HepG2 (cell line): ENCODE data around the gene HEXIM1. TPM values are rescaled to one million over a fixed set of nuclear protein-coding genes. Genes with fewer than 3 reads are reported as not detected.

Experiments
- BORCS8-MEF2B ChIP-seq: sonication (generic); formaldehyde crosslinking; IDR thresholded peaks from 2 replicates; pipeline ENCODE4 v1.8.0; 2022; ENCODE audit warnings: mild to moderate bottlenecking, missing genetic modification reagents
- CHD2 ChIP-seq: IDR thresholded peaks from 2 replicates; pipeline ENCODE4 v1.6.1; 2011; ENCODE audit warnings: low read depth, low read length, improper control_type of control experiment
- DDIT3 ChIP-seq: sonication (generic); formaldehyde crosslinking; IDR thresholded peaks from 2 replicates; pipeline ENCODE4 v1.4.0; 2020; ENCODE audit warnings: mild to moderate bottlenecking, missing genetic modification reagents
- DPF2 ChIP-seq: sonication (generic); formaldehyde crosslinking; IDR thresholded peaks from 2 replicates; pipeline ENCODE4 v1.4.0; 2020; ENCODE audit warnings: mild to moderate bottlenecking, low read depth, missing genetic modification reagents, borderline replicate concordance
- ERF ChIP-seq: IDR thresholded peaks from 2 replicates; pipeline ENCODE4 v1.6.1; 2018; ENCODE audit warnings: missing biosample characterization, missing genetic modification reagents
- GTF3A ChIP-seq: sonication (generic); formaldehyde crosslinking; conservative IDR thresholded peaks from 2 replicates; pipeline ENCODE4 v1.4.0; 2020; ENCODE audit warnings: mild to moderate bottlenecking, missing genetic modification reagents
- KDM6A ChIP-seq: IDR thresholded peaks from 2 replicates; pipeline ENCODE4 v1.6.1; 2016; ENCODE audit warnings: low read depth
- KLF13 ChIP-seq: sonication (generic); formaldehyde crosslinking; IDR thresholded peaks from 2 replicates; pipeline ENCODE4 v1.4.0; 2020; ENCODE audit warnings: mild to moderate bottlenecking, missing genetic modification reagents
- MAFK ChIP-seq, 2 experiments: IDR thresholded peaks in 1 of 2; conservative IDR thresholded peaks in 1 of 2; 2 replicates each; pipeline ENCODE4 v1.6.1; 2011; ENCODE audit warnings: improper control_type of control experiment in 2 of 2, low read length in 2 of 2
- NCOA2 ChIP-seq: sonication (generic); formaldehyde crosslinking; IDR thresholded peaks from 2 replicates; pipeline ENCODE4 v1.8.0; 2022; ENCODE audit warnings: inconsistent platforms
- PAWR ChIP-seq: sonication (generic); formaldehyde crosslinking; IDR thresholded peaks from 2 replicates; pipeline ENCODE4 v1.4.0; 2020; ENCODE audit warnings: missing genetic modification reagents, mild to moderate bottlenecking, borderline replicate concordance
- RBM22 ChIP-seq: fragments of 200-400 bp; formaldehyde crosslinking; optimal IDR thresholded peaks from 2 replicates; pipeline ENCODE3; 2017; ENCODE audit warnings: mild to moderate bottlenecking, low read length, moderate library complexity
- SMAD9 ChIP-seq: sonication (generic); formaldehyde crosslinking; IDR thresholded peaks from 2 replicates; pipeline ENCODE4 v1.5.1; 2020; ENCODE audit warnings: mild to moderate bottlenecking, missing genetic modification reagents
- SP140L ChIP-seq: sonication (generic); formaldehyde crosslinking; IDR thresholded peaks from 2 replicates; pipeline ENCODE4 v1.4.0; 2020; ENCODE audit warnings: missing genetic modification reagents, borderline replicate concordance
- STAT5B ChIP-seq: sonication (generic); formaldehyde crosslinking; IDR thresholded peaks from 2 replicates; pipeline ENCODE4 v1.4.0; 2020; ENCODE audit warnings: missing genetic modification reagents
- TBX3 ChIP-seq: fragments of 450-650 bp; IDR thresholded peaks from 2 replicates; pipeline ENCODE4 v1.6.1; 2017; ENCODE audit warnings: antibody characterized with exemption, mild to moderate bottlenecking, inconsistent platforms, borderline replicate concordance
- ZFX ChIP-seq: sonication (generic); formaldehyde crosslinking; IDR thresholded peaks from 2 replicates; pipeline ENCODE4 v1.4.0; 2020; ENCODE audit warnings: mild to moderate bottlenecking, low read depth, missing genetic modification reagents, moderate library complexity
- ZNF10 ChIP-seq: sonication (generic); formaldehyde crosslinking; IDR thresholded peaks from 2 replicates; pipeline ENCODE4 v1.4.0; 2020; ENCODE audit warnings: mild to moderate bottlenecking, low read depth, missing genetic modification reagents, borderline replicate concordance
- ZNF33A ChIP-seq: sonication (generic); formaldehyde crosslinking; IDR thresholded peaks from 2 replicates; pipeline ENCODE4 v1.5.1; 2020; ENCODE audit warnings: missing genetic modification reagents, mild to moderate bottlenecking, moderate library complexity, borderline replicate concordance
- ZNF350 ChIP-seq: sonication (generic); formaldehyde crosslinking; IDR thresholded peaks from 2 replicates; pipeline ENCODE4 v1.4.0; 2020; ENCODE audit warnings: mild to moderate bottlenecking, low read depth, missing genetic modification reagents, borderline replicate concordance
- ZUFSP ChIP-seq: sonication (generic); formaldehyde crosslinking; IDR thresholded peaks from 2 replicates; pipeline ENCODE4 v1.9.0; 2021; ENCODE audit warnings: missing genetic modification reagents, mild to moderate bottlenecking, borderline replicate concordance
- polyA plus RNA-seq, 8 experiments: library from polyadenylated mRNA; depleted of rRNA in 3 of 8; stranded (reverse) in 7 of 8; unstranded in 1 of 8; fragments of >200 nt; fragmentation: Illumina TruSeq in 4 of 8; extraction: Trizol in 4 of 8; gene quantifications; 2 replicates each; pipeline versions ENCODE4 v1.2.1 to v1.2.3, GENCODE V29; 2011 to 2016; ENCODE audit warnings: low read depth in 4 of 8, missing spikeins in 1 of 8, mixed read lengths in 1 of 8; ENCODE audit not compliant: insufficient read depth in 1 of 8
- total RNA-seq, 5 experiments: library from RNA; depleted of rRNA; stranded (reverse); fragments of >200 nt; fragmentation: Illumina TruSeq; extraction: Trizol; gene quantifications; 2 replicates each; pipeline ENCODE4 v1.2.3, GENCODE V29; 2016; ENCODE audit warnings: low read depth in 1 of 5
- TF ChIP-seq, protein P1 (sequence below): sonication (generic); formaldehyde crosslinking; IDR thresholded peaks from 2 replicates; pipeline ENCODE4 v1.5.0; 2020; ENCODE audit warnings: missing genetic modification reagents
- TF ChIP-seq, protein P2 (sequence below): sonication (generic); formaldehyde crosslinking; conservative IDR thresholded peaks from 2 replicates; pipeline ENCODE4 v1.8.1; 2023; ENCODE audit warnings: missing genetic modification reagents
- TF ChIP-seq, protein P3 (sequence below): sonication (generic); formaldehyde crosslinking; IDR thresholded peaks from 2 replicates; pipeline ENCODE4 v1.8.0; 2022; ENCODE audit warnings: mild to moderate bottlenecking, missing genetic modification reagents; ENCODE audit not compliant: insufficient replicate concordance

HEXIM1 gene
- total and polyA plus RNA-seq, 2 of the 13 experiments (the other 11 are each of a cell fraction or from before 2014, with no cell fraction given) = 10.5 to 16.6 TPM

GRCh38 chr17:45146890-45147580, 1.2 kb upstream of the HEXIM1 start (continued):
- TF ChIP-seq SMAD9 (CRISPR knock-in tag) = no peak
- 0 out of 2 replicates have a peak, but pooled peaks have one; percentile 29 for TF ChIP-seq ERF (CRISPR knock-in tag)
- TF ChIP-seq, protein P1, sequence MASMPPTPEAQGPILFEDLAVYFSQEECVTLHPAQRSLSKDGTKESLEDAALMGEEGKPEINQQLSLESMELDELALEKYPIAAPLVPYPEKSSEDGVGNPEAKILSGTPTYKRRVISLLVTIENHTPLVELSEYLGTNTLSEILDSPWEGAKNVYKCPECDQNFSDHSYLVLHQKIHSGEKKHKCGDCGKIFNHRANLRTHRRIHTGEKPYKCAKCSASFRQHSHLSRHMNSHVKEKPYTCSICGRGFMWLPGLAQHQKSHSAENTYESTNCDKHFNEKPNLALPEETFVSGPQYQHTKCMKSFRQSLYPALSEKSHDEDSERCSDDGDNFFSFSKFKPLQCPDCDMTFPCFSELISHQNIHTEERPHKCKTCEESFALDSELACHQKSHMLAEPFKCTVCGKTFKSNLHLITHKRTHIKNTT = no peak
- no peak for TF ChIP-seq PAWR
- no peak for TF ChIP-seq GTF3A (CRISPR knock-in tag)
- no peak for TF ChIP-seq DPF2 (CRISPR knock-in tag)
- peak; percentile 12; the same call in 1 of the 2 replicates for TF ChIP-seq ZNF350 (CRISPR knock-in tag)
- peak; percentile 56 for TF ChIP-seq RBM22
- TF ChIP-seq KDM6A = no peak
- TF ChIP-seq SP140L = no peak
- TF ChIP-seq BORCS8-MEF2B = peak; percentile 65; the same call in 1 of the 2 replicates
- no peak for TF ChIP-seq ZUFSP
- peak; percentile 11; the same call in 1 of the 2 replicates for TF ChIP-seq CHD2
- TF ChIP-seq MAFK (conservative IDR thresholded peaks at IDR 0.05 in 1 of 2, IDR thresholded peaks at IDR 0.05 in 1 of 2; ENCODE audit: low read length in 2 of 2) = no peak
- TF ChIP-seq STAT5B (CRISPR knock-in tag) = no peak
- TF ChIP-seq, protein P2, sequence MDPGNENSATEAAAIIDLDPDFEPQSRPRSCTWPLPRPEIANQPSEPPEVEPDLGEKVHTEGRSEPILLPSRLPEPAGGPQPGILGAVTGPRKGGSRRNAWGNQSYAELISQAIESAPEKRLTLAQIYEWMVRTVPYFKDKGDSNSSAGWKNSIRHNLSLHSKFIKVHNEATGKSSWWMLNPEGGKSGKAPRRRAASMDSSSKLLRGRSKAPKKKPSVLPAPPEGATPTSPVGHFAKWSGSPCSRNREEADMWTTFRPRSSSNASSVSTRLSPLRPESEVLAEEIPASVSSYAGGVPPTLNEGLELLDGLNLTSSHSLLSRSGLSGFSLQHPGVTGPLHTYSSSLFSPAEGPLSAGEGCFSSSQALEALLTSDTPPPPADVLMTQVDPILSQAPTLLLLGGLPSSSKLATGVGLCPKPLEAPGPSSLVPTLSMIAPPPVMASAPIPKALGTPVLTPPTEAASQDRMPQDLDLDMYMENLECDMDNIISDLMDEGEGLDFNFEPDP (CRISPR knock-in tag) = peak; percentile 94; the same call in 1 of the 2 replicates
- no peak for TF ChIP-seq KLF13
- no peak for TF ChIP-seq NCOA2 (CRISPR knock-in tag)
- TF ChIP-seq ZFX = peak; percentile 88; the same call in 1 of the 2 replicates
- TF ChIP-seq ZNF10 = no peak
- TF ChIP-seq, protein P3, sequence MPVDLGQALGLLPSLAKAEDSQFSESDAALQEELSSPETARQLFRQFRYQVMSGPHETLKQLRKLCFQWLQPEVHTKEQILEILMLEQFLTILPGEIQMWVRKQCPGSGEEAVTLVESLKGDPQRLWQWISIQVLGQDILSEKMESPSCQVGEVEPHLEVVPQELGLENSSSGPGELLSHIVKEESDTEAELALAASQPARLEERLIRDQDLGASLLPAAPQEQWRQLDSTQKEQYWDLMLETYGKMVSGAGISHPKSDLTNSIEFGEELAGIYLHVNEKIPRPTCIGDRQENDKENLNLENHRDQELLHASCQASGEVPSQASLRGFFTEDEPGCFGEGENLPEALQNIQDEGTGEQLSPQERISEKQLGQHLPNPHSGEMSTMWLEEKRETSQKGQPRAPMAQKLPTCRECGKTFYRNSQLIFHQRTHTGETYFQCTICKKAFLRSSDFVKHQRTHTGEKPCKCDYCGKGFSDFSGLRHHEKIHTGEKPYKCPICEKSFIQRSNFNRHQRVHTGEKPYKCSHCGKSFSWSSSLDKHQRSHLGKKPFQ = no peak
- TF ChIP-seq ZNF33A = no peak
- no peak for TF ChIP-seq DDIT3 (CRISPR knock-in tag)
- TF ChIP-seq TBX3 = no peak
